GM19239 (cell line): ENCODE results near the gene TAS1R1.

ENCODE experiments used
- DNase-seq: peaks from one replicate; pipeline ENCODE4 v3.0.0; 2011; ENCODE audit warnings: low spot score; ENCODE audit not compliant: insufficient read length
- FAIRE-seq: peaks from 2 replicates; lab custom pipeline; 2011; peaks lifted over from hg19 to GRCh38; lab: Jason Lieb, UNC

Gene TAS1R1

DNA sequence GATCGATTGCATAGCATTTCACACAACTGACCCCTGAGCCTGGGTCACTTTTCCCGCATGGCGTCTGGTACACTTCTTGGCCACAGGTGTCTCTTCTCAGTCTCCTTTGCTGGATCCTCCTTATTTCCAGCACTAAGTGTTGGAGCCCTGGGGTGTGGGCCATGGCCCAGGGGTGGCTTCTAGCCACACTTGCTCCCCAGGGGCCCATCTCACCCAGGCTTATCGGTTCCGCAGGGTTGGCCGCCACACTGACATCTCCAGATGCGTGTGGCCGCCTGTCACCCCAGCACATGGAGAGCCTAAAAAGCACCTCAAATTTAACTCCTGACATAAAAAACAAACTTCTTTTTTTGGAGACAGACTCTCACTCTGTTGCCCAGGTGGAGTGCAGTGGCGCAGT is 71.9 kb downstream of the TAS1R1 start:
- no peak for FAIRE-seq
- DNase-seq: no peak

DNA sequence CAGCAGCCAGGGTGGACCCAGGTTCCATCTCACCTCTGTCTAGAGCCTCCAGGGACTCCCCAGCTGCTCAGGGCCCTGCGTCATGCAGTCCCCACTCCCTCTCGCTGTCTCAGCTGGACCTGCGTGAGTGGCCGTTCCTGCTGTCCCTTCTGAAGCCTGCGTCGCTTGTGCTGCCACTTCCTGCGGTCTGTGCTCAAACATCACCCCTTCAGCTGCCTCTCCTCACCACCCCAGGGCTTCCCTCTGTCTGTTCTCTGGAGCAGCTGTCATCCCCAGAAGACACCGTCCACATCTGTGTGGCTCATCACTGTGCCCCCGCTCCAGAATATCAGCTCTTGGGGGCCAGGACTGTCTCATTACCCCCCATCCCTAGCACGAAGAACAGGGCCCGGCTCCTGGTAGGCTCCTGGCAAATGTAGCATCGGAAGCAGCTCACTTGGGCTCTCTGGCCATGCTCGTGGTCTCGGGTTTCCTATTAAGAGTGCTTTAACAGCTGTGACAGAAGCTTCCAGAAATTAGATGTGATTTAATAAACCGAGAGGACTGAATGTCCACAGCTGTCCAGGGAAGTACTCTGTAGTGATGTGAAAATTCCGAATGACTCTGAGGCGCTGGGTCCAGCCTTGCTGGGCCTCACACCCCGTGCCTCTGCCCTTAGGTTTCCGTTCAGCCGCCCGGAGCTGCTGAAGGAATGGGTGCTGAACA is 72.9 kb downstream of the TAS1R1 start:
- DNase-seq (no peak), FAIRE-seq (no peak)

DNA sequence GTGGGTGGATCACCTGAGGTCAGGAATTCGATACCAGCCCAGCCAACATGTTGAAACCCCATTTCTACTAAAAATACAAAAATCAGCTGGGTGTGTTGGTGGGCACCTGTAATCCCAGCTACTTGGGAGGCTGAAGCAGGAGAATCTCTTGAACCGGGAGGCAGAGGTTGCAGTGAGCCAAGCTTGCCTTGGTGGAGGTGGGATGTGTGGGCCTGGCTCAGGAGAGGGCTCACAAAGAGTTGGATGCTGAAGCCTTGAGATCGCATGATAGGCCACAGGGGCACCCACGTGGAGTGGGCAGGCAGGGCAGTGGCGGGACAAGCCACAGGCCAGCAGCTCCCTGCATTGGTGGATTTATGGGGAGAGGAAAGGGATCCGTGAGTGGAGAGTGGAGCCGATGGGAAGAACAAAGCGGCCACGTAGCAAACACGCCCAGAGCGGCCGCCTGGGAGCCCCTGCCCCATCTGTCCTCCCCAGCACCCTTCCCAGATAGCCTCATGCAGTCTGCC is 73.9 kb downstream of the TAS1R1 start:
- DNase-seq (no peak), FAIRE-seq (no peak)
